DOHH2 (cell line): Measurements from ENCODE around the gene ABCC2.

Experiments
- H3F3A ChIP-seq: fragments of 200-600 bp; sonication (generic), shearing (Covaris generic); 2 replicates; pipeline ENCODE4 v1.6.0; 2016; ENCODE audit warnings: antibody characterized with exemption, mild to moderate bottlenecking; ENCODE audit not compliant: control insufficient read depth, insufficient read depth
- H3K27ac ChIP-seq: fragments of 200-600 bp; sonication (generic); 2 replicates; pipeline ENCODE4 v1.5.1; 2014; ENCODE audit warnings: low read depth, mild to moderate bottlenecking, low read length, moderate library complexity
- H3K27me3 ChIP-seq: fragments of 200-600 bp; sonication (generic); 2 replicates; pipeline ENCODE4 v1.6.1; 2014; ENCODE audit warnings: mild to moderate bottlenecking, low read length, mixed read lengths; ENCODE audit not compliant: control insufficient read depth
- H3K36me3 ChIP-seq: fragments of 200-600 bp; sonication (generic); 2 replicates; pipeline ENCODE4 v1.6.1; 2014; ENCODE audit warnings: mild to moderate bottlenecking, low read length, moderate library complexity, mixed read lengths; ENCODE audit not compliant: control insufficient read depth
- H3K4me1 ChIP-seq: fragments of 200-600 bp; sonication (generic); 2 replicates; pipeline ENCODE4 v1.6.1; 2014; ENCODE audit warnings: mild to moderate bottlenecking, low read length, mixed read lengths; ENCODE audit not compliant: control insufficient read depth
- H3K4me2 ChIP-seq: fragments of 200-600 bp; sonication (generic); 2 replicates; pipeline ENCODE4 v1.6.0; 2014; ENCODE audit warnings: mild to moderate bottlenecking, low read length, moderate library complexity
- H3K4me3 ChIP-seq: fragments of 200-600 bp; sonication (generic); 2 replicates; pipeline ENCODE4 v1.5.1; 2014; ENCODE audit warnings: mild to moderate bottlenecking, low read length, mixed read lengths
- H3K79me2 ChIP-seq: fragments of 200-600 bp; sonication (generic); 2 replicates; pipeline ENCODE4 v1.6.1; 2014; ENCODE audit warnings: mild to moderate bottlenecking, low read length, mixed read lengths; ENCODE audit not compliant: control insufficient read depth
- H3K9me2 ChIP-seq: fragments of 200-600 bp; sonication (generic); replicated peaks from 2 replicates; pipeline ENCODE4 v1.6.1; 2014; ENCODE audit warnings: mild to moderate bottlenecking, low read length, mixed read lengths; ENCODE audit not compliant: control insufficient read depth
- H3K9me3 ChIP-seq: fragments of 200-600 bp; sonication (generic); 2 replicates; pipeline ENCODE4 v1.6.1; 2014; ENCODE audit warnings: antibody characterized with exemption, low read length, mixed read lengths; ENCODE audit not compliant: control insufficient read depth, insufficient read depth
- H4K20me1 ChIP-seq: fragments of 200-600 bp; sonication (generic); 2 replicates; pipeline ENCODE4 v1.6.0; 2014; ENCODE audit warnings: low read depth, mild to moderate bottlenecking, antibody characterized with exemption, low read length, moderate library complexity; ENCODE audit not compliant: control insufficient read depth, insufficient read depth
- EZH2phosphoT487 ChIP-seq: fragments of 200-600 bp; sonication (generic); IDR thresholded peaks from 2 replicates; pipeline ENCODE4 v1.6.1; 2017; ENCODE audit warnings: borderline replicate concordance, mild to moderate bottlenecking, antibody characterized with exemption, low read length, moderate library complexity, mixed read lengths
- TF ChIP-seq, protein P1 (sequence below): fragments of 200-600 bp; sonication (generic); IDR thresholded peaks from one replicate; pipeline ENCODE4 v1.5.1; 2014; ENCODE audit warnings: antibody characterized with exemption, mild to moderate bottlenecking, low read depth, low read length; ENCODE audit not compliant: poor library complexity, severe bottlenecking

ABCC2 gene

DNA sequence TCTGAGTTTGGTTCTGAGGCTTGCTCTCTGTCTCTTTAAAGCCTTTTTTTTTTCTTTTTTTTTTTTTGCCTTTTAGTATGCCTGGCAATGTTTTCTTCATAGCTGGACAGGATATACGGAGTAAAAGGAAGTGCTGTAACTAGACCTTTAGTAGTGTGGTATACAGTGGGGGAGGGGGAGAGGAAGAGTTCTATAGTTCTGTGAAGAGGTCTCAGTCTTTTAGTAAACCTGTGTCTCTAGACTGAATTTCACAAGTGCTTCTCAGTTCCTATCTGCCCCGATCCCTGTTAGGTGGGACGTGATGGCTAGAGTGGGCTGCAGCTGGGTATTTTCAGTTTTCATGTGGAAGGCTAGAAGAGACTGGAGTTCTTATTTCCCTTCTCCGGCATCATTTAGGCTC lies 3.1 kb upstream of the ABCC2 start:
- Histone ChIP-seq H4K20me1 (no peaks in the 10 kb centered on the region), H3K4me3 (peak overlapping the region; percentile 17), H3K9me2 (no peaks in the 10 kb centered on the region), H3K4me2 (peak overlapping the region; percentile 58), H3K27me3 (no peaks in the 10 kb centered on the region), H3K27ac (0 out of 2 replicates have a peak overlapping the region, but pooled peaks have one; percentile 2), H3K79me2 (no peaks in the 10 kb centered on the region), H3K36me3 (no peaks in the 10 kb centered on the region), H3K4me1 (peaks cover 34% of the 10 kb centered on the region), H3F3A (0 out of 2 replicates have a peak, but pooled peaks cover 7% of the 10 kb centered on the region), H3K9me3 (no peaks in the 10 kb centered on the region)
- no peak for TF ChIP-seq EZH2phosphoT487
- TF ChIP-seq, protein P1, sequence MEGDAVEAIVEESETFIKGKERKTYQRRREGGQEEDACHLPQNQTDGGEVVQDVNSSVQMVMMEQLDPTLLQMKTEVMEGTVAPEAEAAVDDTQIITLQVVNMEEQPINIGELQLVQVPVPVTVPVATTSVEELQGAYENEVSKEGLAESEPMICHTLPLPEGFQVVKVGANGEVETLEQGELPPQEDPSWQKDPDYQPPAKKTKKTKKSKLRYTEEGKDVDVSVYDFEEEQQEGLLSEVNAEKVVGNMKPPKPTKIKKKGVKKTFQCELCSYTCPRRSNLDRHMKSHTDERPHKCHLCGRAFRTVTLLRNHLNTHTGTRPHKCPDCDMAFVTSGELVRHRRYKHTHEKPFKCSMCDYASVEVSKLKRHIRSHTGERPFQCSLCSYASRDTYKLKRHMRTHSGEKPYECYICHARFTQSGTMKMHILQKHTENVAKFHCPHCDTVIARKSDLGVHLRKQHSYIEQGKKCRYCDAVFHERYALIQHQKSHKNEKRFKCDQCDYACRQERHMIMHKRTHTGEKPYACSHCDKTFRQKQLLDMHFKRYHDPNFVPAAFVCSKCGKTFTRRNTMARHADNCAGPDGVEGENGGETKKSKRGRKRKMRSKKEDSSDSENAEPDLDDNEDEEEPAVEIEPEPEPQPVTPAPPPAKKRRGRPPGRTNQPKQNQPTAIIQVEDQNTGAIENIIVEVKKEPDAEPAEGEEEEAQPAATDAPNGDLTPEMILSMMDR: no peak

GRCh38 chr10:99781734-99782429 lies 558 bp upstream of the ABCC2 start:
- no peaks in the 10 kb centered on the region for H3K9me2 ChIP-seq
- no peaks in the 10 kb centered on the region for H3K27me3 ChIP-seq
- H3K27ac ChIP-seq: no peak overlapping the region
- H3F3A ChIP-seq: no peaks in the 10 kb centered on the region
- H3K9me3 ChIP-seq: no peaks in the 10 kb centered on the region
- H3K4me1 ChIP-seq: peaks cover 29% of the 10 kb centered on the region
- H3K79me2 ChIP-seq: no peaks in the 10 kb centered on the region
- H3K36me3 ChIP-seq: no peaks in the 10 kb centered on the region
- no peaks in the 10 kb centered on the region for H4K20me1 ChIP-seq
- no peak overlapping the region for H3K4me2 ChIP-seq
- no peak overlapping the region for H3K4me3 ChIP-seq
- TF ChIP-seq EZH2phosphoT487: no peak
- TF ChIP-seq, protein P1: no peak

GRCh38 chr10:99784016-99784726 lies 1.7 kb downstream of the ABCC2 start:
- Histone ChIP-seq H4K20me1 (no peaks in the 10 kb centered on the region), H3K4me3 (no peak overlapping the region), H3K9me3 (no peaks in the 10 kb centered on the region), H3F3A (no peaks in the 10 kb centered on the region), H3K27me3 (peaks cover 4% of the 10 kb centered on the region), H3K4me2 (no peak overlapping the region), H3K36me3 (no peaks in the 10 kb centered on the region), H3K79me2 (no peaks in the 10 kb centered on the region), H3K4me1 (peaks cover 7% of the 10 kb centered on the region), H3K27ac (no peak overlapping the region), H3K9me2 (no peaks in the 10 kb centered on the region)
- no peak for TF ChIP-seq EZH2phosphoT487
- TF ChIP-seq, protein P1: no peak
